Dedifferentiated amniotic fluid mesenchymal stem cell (primary cell): Measurements from ENCODE around the gene RPL10A.

Source experiments
- DNase-seq: peaks from one replicate; pipeline ENCODE4 v3.0.0-alpha.2; 2016; ENCODE audit errors: extremely low spot score

RPL10A gene

GRCh38 chr6:35448191-35448590 is 20.0 kb upstream of the RPL10A start:
- no peak for DNase-seq

- peak; percentile 85 for DNase-seq
Measured at GRCh38 chr6:35449287-35449881, 18.8 kb upstream of the RPL10A start.

GRCh38 chr6:35451354-35452182 is 16.6 kb upstream of the RPL10A start:
- DNase-seq = no peak

- peak; percentile 85 for DNase-seq
Measured at GRCh38 chr6:35452183-35453090, 15.8 kb upstream of the RPL10A start, which contains the start of gene FANCE. FANCE (plus strand) TSS chr6:35452338; CDS start chr6:35452546, 208 bp downstream.

GRCh38 chr6:35453236-35453635 is 15.0 kb upstream of the RPL10A start:
- DNase-seq = no peak

GRCh38 chr6:35454391-35455110 is 13.7 kb upstream of the RPL10A start:
- no peak for DNase-seq

GRCh38 chr6:35457907-35458306 is 10.3 kb upstream of the RPL10A start:
- DNase-seq = no peak

- no peak for DNase-seq
Measured at GRCh38 chr6:35461270-35461669, 6.9 kb upstream of the RPL10A start.

GRCh38 chr6:35463292-35463691 is 4.9 kb upstream of the RPL10A start:
- no peak for DNase-seq

- no peak for DNase-seq
Measured at GRCh38 chr6:35465646-35466045, 2.6 kb upstream of the RPL10A start.

- DNase-seq = no peak
Measured at GRCh38 chr6:35468980-35469750, 964 bp downstream of the RPL10A start.

- DNase-seq = no peak
Measured at GRCh38 chr6:35469751-35470662, 1.8 kb downstream of the RPL10A start.

- DNase-seq = no peak
Measured at GRCh38 chr6:35470663-35471120, 2.5 kb downstream of the RPL10A start.

- DNase-seq = no peak
Measured at GRCh38 chr6:35471836-35472345, 3.7 kb downstream of the RPL10A start.

- no peak for DNase-seq
Measured at GRCh38 chr6:35473075-35473849, 5.1 kb downstream of the RPL10A start.

GRCh38 chr6:35473850-35474130 is 5.6 kb downstream of the RPL10A start:
- DNase-seq = no peak

GRCh38 chr6:35474131-35474941 is 6.1 kb downstream of the RPL10A start:
- DNase-seq = no peak
